ENCODE measurements around the gene PLEKHA6.

PLEKHA6 gene

DNA sequence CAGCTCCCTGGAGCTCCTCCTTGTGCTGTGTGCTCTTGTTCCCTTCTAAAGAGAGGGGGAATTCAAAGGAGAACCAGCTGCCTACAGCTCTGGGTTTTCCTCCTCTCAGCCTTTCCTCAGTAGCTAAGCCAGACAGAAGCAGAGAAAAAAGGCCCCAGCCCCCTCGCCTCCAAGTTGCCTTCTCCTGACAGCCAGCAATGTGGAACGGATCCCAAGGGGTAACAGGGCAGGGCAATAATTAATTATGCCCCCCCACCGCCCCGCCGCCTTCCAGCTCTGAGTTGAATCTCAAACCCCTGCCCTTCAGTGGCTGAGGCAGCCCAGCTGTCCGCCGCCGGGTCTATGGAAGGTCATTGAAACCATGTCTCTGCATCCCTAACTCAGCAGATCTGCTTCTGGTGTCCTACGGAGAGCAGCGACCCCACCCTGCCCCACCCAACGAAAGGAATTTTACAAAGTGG is 76.9 kb downstream of the PLEKHA6 start:
- no peaks in the 10 kb centered on the region for H3F3A ChIP-seq (ENCODE audit: control insufficient read depth, insufficient read depth)
- H3K9me3 ChIP-seq (ENCODE audit: control insufficient read depth, insufficient read depth, low read length) = no peaks in the 10 kb centered on the region
- H3K27ac ChIP-seq (ENCODE audit: low read depth, low read length) = no peak overlapping the region
- peaks cover 74% of the 10 kb centered on the region for H3K27me3 ChIP-seq (ENCODE audit: control insufficient read depth, low read length)
- H3K4me1 ChIP-seq (ENCODE audit: control insufficient read depth, low read length) = peaks cover 11% of the 10 kb centered on the region
- H3K4me2 ChIP-seq (ENCODE audit: low read length) = no peak overlapping the region
- no peak overlapping the region for H3K4me3 ChIP-seq (ENCODE audit: low read length)
- H3K36me3 ChIP-seq (ENCODE audit: control insufficient read depth, low read length) = no peaks in the 10 kb centered on the region
- no peaks in the 10 kb centered on the region for H3K9me2 ChIP-seq (replicated peaks; ENCODE audit: control insufficient read depth, low read length)
- TF ChIP-seq, protein P1, sequence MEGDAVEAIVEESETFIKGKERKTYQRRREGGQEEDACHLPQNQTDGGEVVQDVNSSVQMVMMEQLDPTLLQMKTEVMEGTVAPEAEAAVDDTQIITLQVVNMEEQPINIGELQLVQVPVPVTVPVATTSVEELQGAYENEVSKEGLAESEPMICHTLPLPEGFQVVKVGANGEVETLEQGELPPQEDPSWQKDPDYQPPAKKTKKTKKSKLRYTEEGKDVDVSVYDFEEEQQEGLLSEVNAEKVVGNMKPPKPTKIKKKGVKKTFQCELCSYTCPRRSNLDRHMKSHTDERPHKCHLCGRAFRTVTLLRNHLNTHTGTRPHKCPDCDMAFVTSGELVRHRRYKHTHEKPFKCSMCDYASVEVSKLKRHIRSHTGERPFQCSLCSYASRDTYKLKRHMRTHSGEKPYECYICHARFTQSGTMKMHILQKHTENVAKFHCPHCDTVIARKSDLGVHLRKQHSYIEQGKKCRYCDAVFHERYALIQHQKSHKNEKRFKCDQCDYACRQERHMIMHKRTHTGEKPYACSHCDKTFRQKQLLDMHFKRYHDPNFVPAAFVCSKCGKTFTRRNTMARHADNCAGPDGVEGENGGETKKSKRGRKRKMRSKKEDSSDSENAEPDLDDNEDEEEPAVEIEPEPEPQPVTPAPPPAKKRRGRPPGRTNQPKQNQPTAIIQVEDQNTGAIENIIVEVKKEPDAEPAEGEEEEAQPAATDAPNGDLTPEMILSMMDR (IDR thresholded peaks at IDR 0.05; ENCODE audit: low read depth, low read length, poor library complexity, severe bottlenecking) = no peak
- TF ChIP-seq EZH2phosphoT487 (IDR thresholded peaks at IDR 0.05; ENCODE audit: borderline replicate concordance, low read length) = no peak
- H3K79me2 ChIP-seq (ENCODE audit: control insufficient read depth, low read length) = no peaks in the 10 kb centered on the region
- 0 out of 2 replicates have a peak, but pooled peaks cover 3% of the 10 kb centered on the region for H4K20me1 ChIP-seq (ENCODE audit: control insufficient read depth, insufficient read depth, low read depth, low read length)

GRCh38 chr1:204280099-204280961 is 79.4 kb downstream of the PLEKHA6 start:
- H3K79me2 ChIP-seq (ENCODE audit: control insufficient read depth, low read length) = no peaks in the 10 kb centered on the region
- H3K36me3 ChIP-seq (ENCODE audit: control insufficient read depth, low read length) = no peaks in the 10 kb centered on the region
- no peak overlapping the region for H3K27ac ChIP-seq (ENCODE audit: low read depth, low read length)
- TF ChIP-seq EZH2phosphoT487 (IDR thresholded peaks at IDR 0.05; ENCODE audit: borderline replicate concordance, low read length) = no peak
- TF ChIP-seq, protein P1 (IDR thresholded peaks at IDR 0.05; ENCODE audit: low read depth, low read length, poor library complexity, severe bottlenecking) = no peak
- peaks cover 73% of the 10 kb centered on the region for H3K27me3 ChIP-seq (ENCODE audit: control insufficient read depth, low read length)
- H4K20me1 ChIP-seq (ENCODE audit: control insufficient read depth, insufficient read depth, low read depth, low read length) = no peaks in the 10 kb centered on the region
- no peaks in the 10 kb centered on the region for H3K9me2 ChIP-seq (replicated peaks; ENCODE audit: control insufficient read depth, low read length)
- H3K4me2 ChIP-seq (ENCODE audit: low read length) = no peak overlapping the region
- H3K4me3 ChIP-seq (ENCODE audit: low read length) = no peak overlapping the region
- H3K9me3 ChIP-seq (ENCODE audit: control insufficient read depth, insufficient read depth, low read length) = no peaks in the 10 kb centered on the region
- H3F3A ChIP-seq (ENCODE audit: control insufficient read depth, insufficient read depth) = no peaks in the 10 kb centered on the region
- H3K4me1 ChIP-seq (ENCODE audit: control insufficient read depth, low read length) = no peaks in the 10 kb centered on the region

DNA sequence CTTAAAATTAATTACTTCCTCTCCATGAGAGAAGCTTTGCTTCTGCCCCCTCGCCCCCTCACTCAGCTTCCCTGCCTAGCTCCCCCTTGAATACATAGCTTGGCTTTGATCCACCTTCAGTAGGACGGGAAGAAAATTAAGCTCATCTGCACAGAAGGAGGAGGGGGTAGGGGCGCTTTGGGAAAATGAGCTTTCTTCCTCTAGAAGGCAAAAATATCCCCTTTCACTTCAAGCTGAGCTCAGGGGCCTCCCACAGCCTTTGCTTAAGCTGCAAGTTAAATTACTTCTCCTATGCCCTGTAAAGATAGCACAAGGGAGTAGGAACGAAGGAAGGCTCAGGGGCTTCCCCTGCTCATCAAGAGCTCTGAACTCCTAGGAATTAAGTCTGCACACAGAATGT is 80.8 kb downstream of the PLEKHA6 start:
- no peaks in the 10 kb centered on the region for H3K9me2 ChIP-seq (replicated peaks; ENCODE audit: control insufficient read depth, low read length)
- H3F3A ChIP-seq (ENCODE audit: control insufficient read depth, insufficient read depth) = no peaks in the 10 kb centered on the region
- no peak overlapping the region for H3K27ac ChIP-seq (ENCODE audit: low read depth, low read length)
- TF ChIP-seq, protein P1 (IDR thresholded peaks at IDR 0.05; ENCODE audit: low read depth, low read length, poor library complexity, severe bottlenecking) = no peak
- TF ChIP-seq EZH2phosphoT487 (IDR thresholded peaks at IDR 0.05; ENCODE audit: borderline replicate concordance, low read length) = no peak
- no peaks in the 10 kb centered on the region for H3K9me3 ChIP-seq (ENCODE audit: control insufficient read depth, insufficient read depth, low read length)
- no peaks in the 10 kb centered on the region for H3K79me2 ChIP-seq (ENCODE audit: control insufficient read depth, low read length)
- no peaks in the 10 kb centered on the region for H3K36me3 ChIP-seq (ENCODE audit: control insufficient read depth, low read length)
- peaks cover 79% of the 10 kb centered on the region for H3K27me3 ChIP-seq (ENCODE audit: control insufficient read depth, low read length)
- no peak overlapping the region for H3K4me3 ChIP-seq (ENCODE audit: low read length)
- H4K20me1 ChIP-seq (ENCODE audit: control insufficient read depth, insufficient read depth, low read depth, low read length) = no peaks in the 10 kb centered on the region
- H3K4me2 ChIP-seq (ENCODE audit: low read length) = no peak overlapping the region
- H3K4me1 ChIP-seq (ENCODE audit: control insufficient read depth, low read length) = peaks cover 5% of the 10 kb centered on the region; the same call in 1 of the 2 replicates

Data from DOHH2 (cell line).